GM23338 (cell line): ENCODE results near the gene ST14. TPM values are rescaled to one million over a fixed set of nuclear protein-coding genes. Genes with fewer than 3 reads are reported as not detected.

Source experiments
- ATAC-seq: fragments of 200-7000 bp; cut with Tn5 transposase; 3 replicates; pipeline ENCODE4 v1.9.1; 2020
- DNase-seq: peaks from one replicate; pipeline ENCODE4 v3.0.0-alpha.2; 2015; ENCODE audit warnings: low spot score
- H2AFZ ChIP-seq: fragments of 200-600 bp; sonication (generic); 2 replicates; pipeline ENCODE4 v1.8.0; 2016; ENCODE audit warnings: antibody characterized with exemption, mild to moderate bottlenecking, moderate library complexity
- H3F3A ChIP-seq: fragments of 200-600 bp; sonication (generic); replicated peaks from 2 replicates; pipeline ENCODE4 v1.8.0; 2017; ENCODE audit warnings: antibody characterized with exemption, mixed run types, low read depth
- H3K27ac ChIP-seq: fragments of 200-600 bp; sonication (generic); 2 replicates; pipeline ENCODE4 v1.6.1; 2016; ENCODE audit warnings: low read depth
- H3K27me3 ChIP-seq: fragments of 200-600 bp; sonication (generic); 2 replicates; pipeline ENCODE4 v1.8.0; 2016; ENCODE audit warnings: mild to moderate bottlenecking, mixed run types, moderate library complexity; ENCODE audit not compliant: insufficient read depth
- H3K36me3 ChIP-seq: fragments of 200-600 bp; sonication (generic); 2 replicates; pipeline ENCODE4 v1.8.0; 2016; ENCODE audit warnings: mild to moderate bottlenecking; ENCODE audit not compliant: insufficient read depth
- H3K4me1 ChIP-seq: fragments of 200-600 bp; sonication (generic); 2 replicates; pipeline ENCODE4 v1.8.0; 2016; ENCODE audit warnings: mild to moderate bottlenecking, moderate library complexity; ENCODE audit not compliant: insufficient read depth
- H3K4me2 ChIP-seq: fragments of 200-600 bp; sonication (generic); 2 replicates; pipeline ENCODE4 v1.7.1; 2017; ENCODE audit warnings: mixed run types
- H3K4me3 ChIP-seq: fragments of 200-600 bp; sonication (generic); 2 replicates; pipeline ENCODE4 v1.6.1; 2016; ENCODE audit warnings: mixed run types
- H3K79me2 ChIP-seq: fragments of 200-600 bp; sonication (generic); replicated peaks from 2 replicates; pipeline ENCODE4 v1.8.0; 2017; ENCODE audit warnings: mild to moderate bottlenecking; ENCODE audit not compliant: insufficient read depth
- H3K9me2 ChIP-seq: fragments of 200-600 bp; sonication (generic); 2 replicates; pipeline ENCODE4 v1.8.0; 2017; ENCODE audit not compliant: insufficient read depth
- H4K20me1 ChIP-seq: fragments of 200-600 bp; sonication (generic); replicated peaks from 2 replicates; pipeline ENCODE4 v1.8.0; 2017; ENCODE audit warnings: mild to moderate bottlenecking; ENCODE audit not compliant: insufficient read depth
- H3K27ac Mint-ChIP-seq: 2 replicates; pipeline ENCODE4 v1.8.0; 2020; ENCODE audit warnings: inconsistent platforms, mild to moderate bottlenecking, moderate library complexity, mixed read lengths
- H3K27me3 Mint-ChIP-seq: 3 replicates; pipeline ENCODE4 v1.8.0; 2022; ENCODE audit warnings: low read depth, mild to moderate bottlenecking, moderate library complexity, mixed read lengths, inconsistent platforms; ENCODE audit not compliant: insufficient read depth, poor library complexity
- H3K36me3 Mint-ChIP-seq: 3 replicates; pipeline ENCODE4 v1.8.0; 2021; ENCODE audit warnings: low read depth, mild to moderate bottlenecking, inconsistent platforms, moderate library complexity, mixed read lengths
- H3K4me1 Mint-ChIP-seq: 3 replicates; pipeline ENCODE4 v1.8.0; 2020; ENCODE audit warnings: mild to moderate bottlenecking, inconsistent platforms, mixed read lengths
- H3K4me3 Mint-ChIP-seq: 3 replicates; pipeline ENCODE4 v1.8.0; 2021; ENCODE audit warnings: moderate library complexity, mild to moderate bottlenecking, inconsistent platforms, mixed read lengths
- H3K9me3 Mint-ChIP-seq: 3 replicates; pipeline ENCODE4 v1.8.0; 2020; ENCODE audit warnings: moderate library complexity, mild to moderate bottlenecking, inconsistent platforms, mixed read lengths
- EZH2 ChIP-seq: fragments of 200-600 bp; sonication (generic); IDR thresholded peaks from one replicate; pipeline ENCODE4 v1.8.0; 2017; ENCODE audit warnings: antibody characterized with exemption, mild to moderate bottlenecking, low read depth; ENCODE audit not compliant: unreplicated experiment
- NANOG ChIP-seq: IDR thresholded peaks from 2 replicates; pipeline ENCODE4 v1.6.1; 2016; ENCODE audit warnings: antibody characterized with exemption, borderline replicate concordance
- POLR2AphosphoS5 ChIP-seq: IDR thresholded peaks from 2 replicates; pipeline ENCODE4 v1.6.1; 2016; ENCODE audit warnings: antibody characterized with exemption, low read depth
- STAT1 ChIP-seq: IDR thresholded peaks from one replicate; pipeline ENCODE4 v1.6.1; 2016; ENCODE audit warnings: antibody characterized with exemption; ENCODE audit not compliant: unreplicated experiment
- ZNF331 ChIP-seq: fragments of 250-450 bp; sonication (Bioruptor Pico); IDR thresholded peaks from 2 replicates; pipeline ENCODE4 v1.5.0; 2020; ENCODE audit warnings: low read depth, mild to moderate bottlenecking, moderate library complexity
- polyA plus RNA-seq: library from polyadenylated mRNA; unstranded; fragments of >200 nt; fragmentation: Nextera tagmentation; extraction: Ambion mirVana; gene quantifications from 2 replicates; pipeline ENCODE4 v1.2.1, GENCODE V29; 2016
- total RNA-seq: library from RNA; depleted of rRNA; stranded (reverse); fragments of >200 nt; shearing (Covaris generic); gene quantifications from 2 replicates; pipeline ENCODE4 v1.2.3, GENCODE V29; 2014
- TF ChIP-seq, protein P1 (sequence below): IDR thresholded peaks from 2 replicates; pipeline ENCODE4 v1.6.1; 2016; ENCODE audit warnings: antibody characterized with exemption
- TF ChIP-seq, protein P2 (sequence below), 2 experiments: fragments of 200-600 bp in 1 of 2; sonication (generic) in 1 of 2; conservative IDR thresholded peaks; 2 replicates each; pipeline versions ENCODE4 v1.5.1 to v1.6.1; 2016 to 2017; ENCODE audit warnings: antibody characterized with exemption in 2 of 2, low read depth in 2 of 2, mild to moderate bottlenecking in 2 of 2, moderate library complexity in 1 of 2
- TF ChIP-seq, protein P3 (sequence below): fragments of 250-450 bp; sonication (Bioruptor Pico); IDR thresholded peaks from 2 replicates; pipeline ENCODE4 v1.5.0; 2020; ENCODE audit warnings: mild to moderate bottlenecking, moderate library complexity

Gene ST14
- total and polyA plus RNA-seq, 2 experiments from 2014 or later: 7.9 to 32.7 TPM

DNA sequence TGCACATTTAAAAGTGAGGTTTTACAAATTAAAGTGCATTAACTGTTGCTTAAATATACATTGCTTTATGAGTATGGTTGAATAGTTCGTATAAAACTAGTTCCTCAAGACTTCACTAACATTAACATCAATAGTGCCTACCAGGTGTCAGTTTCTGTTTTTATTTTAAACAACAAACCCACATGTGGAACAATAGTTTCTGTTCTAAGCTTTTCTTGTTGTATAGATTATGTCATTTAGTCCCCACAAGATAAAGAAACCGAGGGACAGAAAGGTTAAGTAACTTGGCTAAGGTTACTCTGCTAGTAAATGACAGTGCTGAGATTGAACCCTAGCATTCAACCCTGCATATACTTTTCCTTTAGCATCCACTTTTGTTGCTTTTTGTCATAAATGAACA, 41.4 kb upstream of the ST14 start:
- Histone ChIP-seq H3K4me3 (no peak overlapping the region), H3K4me1 (peaks cover 13% of the 10 kb centered on the region), H3K9me2 (no peaks in the 10 kb centered on the region), H3K27ac (no peak overlapping the region), H3K27me3 (no peaks in the 10 kb centered on the region), H3K36me3 (peaks cover 18% of the 10 kb centered on the region), H4K20me1 (peaks cover 19% of the 10 kb centered on the region), H3K4me2 (no peak overlapping the region), H3F3A (no peaks in the 10 kb centered on the region), H2AFZ (no peak overlapping the region), H3K79me2 (peaks cover 26% of the 10 kb centered on the region)
- peaks cover 27% of the 10 kb centered on the region; the same call in 2 of the 3 replicates for H3K4me1 Mint-ChIP-seq
- no peak overlapping the region for H3K4me3 Mint-ChIP-seq
- no peaks in the 10 kb centered on the region for H3K9me3 Mint-ChIP-seq
- peaks cover 24% of the 10 kb centered on the region for H3K36me3 Mint-ChIP-seq
- peaks cover 2% of the 10 kb centered on the region for H3K27me3 Mint-ChIP-seq
- no peak for ATAC-seq
- no peak for DNase-seq
- no peak overlapping the region for H3K27ac Mint-ChIP-seq
- TF ChIP-seq, protein P1, sequence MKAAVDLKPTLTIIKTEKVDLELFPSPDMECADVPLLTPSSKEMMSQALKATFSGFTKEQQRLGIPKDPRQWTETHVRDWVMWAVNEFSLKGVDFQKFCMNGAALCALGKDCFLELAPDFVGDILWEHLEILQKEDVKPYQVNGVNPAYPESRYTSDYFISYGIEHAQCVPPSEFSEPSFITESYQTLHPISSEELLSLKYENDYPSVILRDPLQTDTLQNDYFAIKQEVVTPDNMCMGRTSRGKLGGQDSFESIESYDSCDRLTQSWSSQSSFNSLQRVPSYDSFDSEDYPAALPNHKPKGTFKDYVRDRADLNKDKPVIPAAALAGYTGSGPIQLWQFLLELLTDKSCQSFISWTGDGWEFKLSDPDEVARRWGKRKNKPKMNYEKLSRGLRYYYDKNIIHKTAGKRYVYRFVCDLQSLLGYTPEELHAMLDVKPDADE: no peak
- no peak for TF ChIP-seq POLR2AphosphoS5
- no peak for TF ChIP-seq ZNF331
- TF ChIP-seq, protein P2, sequence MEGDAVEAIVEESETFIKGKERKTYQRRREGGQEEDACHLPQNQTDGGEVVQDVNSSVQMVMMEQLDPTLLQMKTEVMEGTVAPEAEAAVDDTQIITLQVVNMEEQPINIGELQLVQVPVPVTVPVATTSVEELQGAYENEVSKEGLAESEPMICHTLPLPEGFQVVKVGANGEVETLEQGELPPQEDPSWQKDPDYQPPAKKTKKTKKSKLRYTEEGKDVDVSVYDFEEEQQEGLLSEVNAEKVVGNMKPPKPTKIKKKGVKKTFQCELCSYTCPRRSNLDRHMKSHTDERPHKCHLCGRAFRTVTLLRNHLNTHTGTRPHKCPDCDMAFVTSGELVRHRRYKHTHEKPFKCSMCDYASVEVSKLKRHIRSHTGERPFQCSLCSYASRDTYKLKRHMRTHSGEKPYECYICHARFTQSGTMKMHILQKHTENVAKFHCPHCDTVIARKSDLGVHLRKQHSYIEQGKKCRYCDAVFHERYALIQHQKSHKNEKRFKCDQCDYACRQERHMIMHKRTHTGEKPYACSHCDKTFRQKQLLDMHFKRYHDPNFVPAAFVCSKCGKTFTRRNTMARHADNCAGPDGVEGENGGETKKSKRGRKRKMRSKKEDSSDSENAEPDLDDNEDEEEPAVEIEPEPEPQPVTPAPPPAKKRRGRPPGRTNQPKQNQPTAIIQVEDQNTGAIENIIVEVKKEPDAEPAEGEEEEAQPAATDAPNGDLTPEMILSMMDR (conservative IDR thresholded peaks at IDR 0.05; ENCODE audit: low read depth in 2 of 2): no peak
- no peak for TF ChIP-seq NANOG

DNA sequence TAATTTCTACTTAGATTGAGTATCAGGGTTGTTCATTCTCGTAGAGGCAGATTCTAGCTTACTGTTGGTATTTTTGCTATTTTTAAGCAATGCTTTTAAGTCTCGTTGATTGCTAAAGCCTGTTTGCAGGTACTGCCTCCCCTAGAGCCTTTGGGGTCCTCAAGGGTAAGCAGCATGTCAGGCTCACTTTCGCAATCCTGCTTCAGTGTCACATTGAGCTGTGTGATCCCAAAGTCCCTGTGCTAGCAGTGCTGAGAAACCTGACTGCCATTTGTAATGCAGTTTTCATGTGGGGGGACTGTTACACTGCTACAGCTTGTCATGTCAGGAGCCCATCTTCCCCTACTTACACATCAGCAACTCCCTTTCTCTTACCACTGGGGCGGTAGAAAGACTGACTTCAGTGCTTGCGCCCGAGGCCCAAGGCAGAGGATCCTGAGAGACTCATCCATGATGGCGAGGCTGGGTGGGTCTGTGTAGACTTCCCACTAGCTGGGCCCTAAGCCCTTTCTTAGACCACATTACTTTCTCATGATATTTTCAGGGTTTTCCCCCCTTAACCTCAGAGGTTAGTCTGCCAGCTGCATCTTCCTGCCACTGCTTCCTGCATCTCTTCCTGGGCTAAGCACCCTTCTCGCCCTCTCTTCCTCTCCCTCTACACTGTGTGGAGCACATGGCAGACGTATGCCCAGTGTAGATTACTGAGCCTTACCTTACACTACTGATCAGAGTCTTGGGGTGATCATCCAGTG, 40.8 kb upstream of the ST14 start:
- H3K4me2 ChIP-seq: no peak overlapping the region
- no peak overlapping the region for H3K27ac Mint-ChIP-seq
- no peak for TF ChIP-seq EZH2
- TF ChIP-seq, protein P3, sequence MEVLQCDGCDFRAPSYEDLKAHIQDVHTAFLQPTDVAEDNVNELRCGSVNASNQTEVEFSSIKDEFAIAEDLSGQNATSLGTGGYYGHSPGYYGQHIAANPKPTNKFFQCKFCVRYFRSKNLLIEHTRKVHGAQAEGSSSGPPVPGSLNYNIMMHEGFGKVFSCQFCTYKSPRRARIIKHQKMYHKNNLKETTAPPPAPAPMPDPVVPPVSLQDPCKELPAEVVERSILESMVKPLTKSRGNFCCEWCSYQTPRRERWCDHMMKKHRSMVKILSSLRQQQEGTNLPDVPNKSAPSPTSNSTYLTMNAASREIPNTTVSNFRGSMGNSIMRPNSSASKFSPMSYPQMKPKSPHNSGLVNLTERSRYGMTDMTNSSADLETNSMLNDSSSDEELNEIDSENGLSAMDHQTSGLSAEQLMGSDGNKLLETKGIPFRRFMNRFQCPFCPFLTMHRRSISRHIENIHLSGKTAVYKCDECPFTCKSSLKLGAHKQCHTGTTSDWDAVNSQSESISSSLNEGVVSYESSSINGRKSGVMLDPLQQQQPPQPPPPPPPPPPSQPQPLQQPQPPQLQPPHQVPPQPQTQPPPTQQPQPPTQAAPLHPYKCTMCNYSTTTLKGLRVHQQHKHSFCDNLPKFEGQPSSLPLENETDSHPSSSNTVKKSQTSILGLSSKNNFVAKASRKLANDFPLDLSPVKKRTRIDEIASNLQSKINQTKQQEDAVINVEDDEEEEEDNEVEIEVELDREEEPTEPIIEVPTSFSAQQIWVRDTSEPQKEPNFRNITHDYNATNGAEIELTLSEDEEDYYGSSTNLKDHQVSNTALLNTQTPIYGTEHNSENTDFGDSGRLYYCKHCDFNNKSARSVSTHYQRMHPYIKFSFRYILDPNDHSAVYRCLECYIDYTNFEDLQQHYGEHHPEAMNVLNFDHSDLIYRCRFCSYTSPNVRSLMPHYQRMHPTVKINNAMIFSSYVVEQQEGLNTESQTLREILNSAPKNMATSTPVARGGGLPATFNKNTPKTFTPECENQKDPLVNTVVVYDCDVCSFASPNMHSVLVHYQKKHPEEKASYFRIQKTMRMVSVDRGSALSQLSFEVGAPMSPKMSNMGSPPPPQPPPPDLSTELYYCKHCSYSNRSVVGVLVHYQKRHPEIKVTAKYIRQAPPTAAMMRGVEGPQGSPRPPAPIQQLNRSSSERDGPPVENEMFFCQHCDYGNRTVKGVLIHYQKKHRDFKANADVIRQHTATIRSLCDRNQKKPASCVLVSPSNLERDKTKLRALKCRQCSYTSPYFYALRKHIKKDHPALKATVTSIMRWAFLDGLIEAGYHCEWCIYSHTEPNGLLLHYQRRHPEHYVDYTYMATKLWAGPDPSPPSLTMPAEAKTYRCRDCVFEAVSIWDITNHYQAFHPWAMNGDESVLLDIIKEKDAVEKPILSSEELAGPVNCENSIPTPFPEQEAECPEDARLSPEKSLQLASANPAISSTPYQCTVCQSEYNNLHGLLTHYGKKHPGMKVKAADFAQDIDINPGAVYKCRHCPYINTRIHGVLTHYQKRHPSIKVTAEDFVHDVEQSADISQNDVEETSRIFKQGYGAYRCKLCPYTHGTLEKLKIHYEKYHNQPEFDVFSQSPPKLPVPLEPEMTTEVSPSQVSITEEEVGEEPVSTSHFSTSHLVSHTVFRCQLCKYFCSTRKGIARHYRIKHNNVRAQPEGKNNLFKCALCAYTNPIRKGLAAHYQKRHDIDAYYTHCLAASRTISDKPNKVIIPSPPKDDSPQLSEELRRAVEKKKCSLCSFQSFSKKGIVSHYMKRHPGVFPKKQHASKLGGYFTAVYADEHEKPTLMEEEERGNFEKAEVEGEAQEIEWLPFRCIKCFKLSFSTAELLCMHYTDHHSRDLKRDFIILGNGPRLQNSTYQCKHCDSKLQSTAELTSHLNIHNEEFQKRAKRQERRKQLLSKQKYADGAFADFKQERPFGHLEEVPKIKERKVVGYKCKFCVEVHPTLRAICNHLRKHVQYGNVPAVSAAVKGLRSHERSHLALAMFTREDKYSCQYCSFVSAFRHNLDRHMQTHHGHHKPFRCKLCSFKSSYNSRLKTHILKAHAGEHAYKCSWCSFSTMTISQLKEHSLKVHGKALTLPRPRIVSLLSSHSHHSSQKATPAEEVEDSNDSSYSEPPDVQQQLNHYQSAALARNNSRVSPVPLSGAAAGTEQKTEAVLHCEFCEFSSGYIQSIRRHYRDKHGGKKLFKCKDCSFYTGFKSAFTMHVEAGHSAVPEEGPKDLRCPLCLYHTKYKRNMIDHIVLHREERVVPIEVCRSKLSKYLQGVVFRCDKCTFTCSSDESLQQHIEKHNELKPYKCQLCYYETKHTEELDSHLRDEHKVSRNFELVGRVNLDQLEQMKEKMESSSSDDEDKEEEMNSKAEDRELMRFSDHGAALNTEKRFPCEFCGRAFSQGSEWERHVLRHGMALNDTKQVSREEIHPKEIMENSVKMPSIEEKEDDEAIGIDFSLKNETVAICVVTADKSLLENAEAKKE (CRISPR knock-in tag): no peak
- TF ChIP-seq STAT1: no peak

More for the DNA sequence above, 40.8 kb upstream of the ST14 start:
- peaks cover 22% of the 10 kb centered on the region for H4K20me1 ChIP-seq
- H3K4me1 ChIP-seq: peaks cover 13% of the 10 kb centered on the region
- no peak overlapping the region for H3K4me3 ChIP-seq
- H3K4me3 Mint-ChIP-seq: no peak overlapping the region
- DNase-seq (no peak), ATAC-seq (no peak)
- peaks cover 22% of the 10 kb centered on the region for H3K36me3 ChIP-seq
- peaks cover 27% of the 10 kb centered on the region; the same call in 2 of the 3 replicates for H3K4me1 Mint-ChIP-seq
- no peak overlapping the region for H3K27ac ChIP-seq
- H2AFZ ChIP-seq: no peak overlapping the region
- H3K79me2 ChIP-seq: peaks cover 26% of the 10 kb centered on the region
- no peaks in the 10 kb centered on the region for H3K9me2 ChIP-seq
- no peaks in the 10 kb centered on the region for H3K9me3 Mint-ChIP-seq
- peaks cover 2% of the 10 kb centered on the region for H3K27me3 Mint-ChIP-seq
- no peaks in the 10 kb centered on the region for H3F3A ChIP-seq
- H3K27me3 ChIP-seq: no peaks in the 10 kb centered on the region
- H3K36me3 Mint-ChIP-seq: peaks cover 29% of the 10 kb centered on the region
